ENCODE data around the gene RBM27.
"Not testable (repeated sequence)": the region's sequence is repeated elsewhere in the genome, so short reads cannot be mapped to it uniquely, and the experiment has no call there.

The RBM27 gene, protein sequence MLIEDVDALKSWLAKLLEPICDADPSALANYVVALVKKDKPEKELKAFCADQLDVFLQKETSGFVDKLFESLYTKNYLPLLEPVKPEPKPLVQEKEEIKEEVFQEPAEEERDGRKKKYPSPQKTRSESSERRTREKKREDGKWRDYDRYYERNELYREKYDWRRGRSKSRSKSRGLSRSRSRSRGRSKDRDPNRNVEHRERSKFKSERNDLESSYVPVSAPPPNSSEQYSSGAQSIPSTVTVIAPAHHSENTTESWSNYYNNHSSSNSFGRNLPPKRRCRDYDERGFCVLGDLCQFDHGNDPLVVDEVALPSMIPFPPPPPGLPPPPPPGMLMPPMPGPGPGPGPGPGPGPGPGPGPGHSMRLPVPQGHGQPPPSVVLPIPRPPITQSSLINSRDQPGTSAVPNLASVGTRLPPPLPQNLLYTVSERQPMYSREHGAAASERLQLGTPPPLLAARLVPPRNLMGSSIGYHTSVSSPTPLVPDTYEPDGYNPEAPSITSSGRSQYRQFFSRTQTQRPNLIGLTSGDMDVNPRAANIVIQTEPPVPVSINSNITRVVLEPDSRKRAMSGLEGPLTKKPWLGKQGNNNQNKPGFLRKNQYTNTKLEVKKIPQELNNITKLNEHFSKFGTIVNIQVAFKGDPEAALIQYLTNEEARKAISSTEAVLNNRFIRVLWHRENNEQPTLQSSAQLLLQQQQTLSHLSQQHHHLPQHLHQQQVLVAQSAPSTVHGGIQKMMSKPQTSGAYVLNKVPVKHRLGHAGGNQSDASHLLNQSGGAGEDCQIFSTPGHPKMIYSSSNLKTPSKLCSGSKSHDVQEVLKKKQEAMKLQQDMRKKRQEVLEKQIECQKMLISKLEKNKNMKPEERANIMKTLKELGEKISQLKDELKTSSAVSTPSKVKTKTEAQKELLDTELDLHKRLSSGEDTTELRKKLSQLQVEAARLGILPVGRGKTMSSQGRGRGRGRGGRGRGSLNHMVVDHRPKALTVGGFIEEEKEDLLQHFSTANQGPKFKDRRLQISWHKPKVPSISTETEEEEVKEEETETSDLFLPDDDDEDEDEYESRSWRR

DNA sequence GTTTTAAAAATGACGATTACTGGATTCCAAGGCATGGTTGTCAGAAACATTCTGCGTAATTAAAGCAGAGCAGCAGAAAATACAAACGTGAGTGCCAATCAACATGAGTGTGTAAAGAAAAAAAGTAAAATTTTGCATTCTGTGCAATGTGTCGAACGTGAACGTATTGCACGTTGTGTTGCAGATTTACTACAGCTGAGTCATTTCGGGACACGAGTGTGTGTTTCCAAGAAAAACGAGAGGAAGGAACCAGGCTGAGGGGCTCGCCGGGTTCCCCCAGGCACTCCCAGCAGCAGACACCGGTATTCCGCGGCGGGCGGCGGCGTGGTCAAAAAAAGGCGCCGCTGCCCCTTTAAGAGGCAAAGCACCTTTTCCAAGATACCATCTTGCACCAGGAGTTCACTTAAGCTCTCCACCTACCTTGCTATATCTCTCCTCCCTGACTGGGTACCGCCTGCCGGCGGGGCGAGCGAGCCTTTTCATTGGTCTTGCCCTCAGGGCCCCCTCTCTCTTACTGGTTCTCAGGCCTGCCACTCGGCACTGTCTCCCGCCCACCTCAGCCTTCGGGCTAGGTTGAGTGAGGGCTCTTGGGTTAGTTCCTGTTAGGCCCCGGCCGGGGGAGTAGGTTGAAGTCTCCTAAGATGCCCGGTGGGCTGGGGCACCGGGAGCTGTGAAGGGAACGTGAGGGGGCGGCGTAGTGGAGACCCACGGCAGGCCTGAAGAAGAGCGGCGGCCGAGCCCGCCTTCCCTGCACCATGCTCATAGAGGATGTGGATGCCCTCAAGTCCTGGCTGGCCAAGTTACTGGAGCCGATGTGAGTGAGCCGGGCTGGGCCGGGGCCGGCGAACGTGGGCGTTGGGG is at the start of gene RBM27:
RBM27 (plus strand) TSS at position 595 of the 861 bp plus-strand sequence; CDS start at position 756, 161 bp downstream.
- peak; percentile 71 to 99 (median 96) for DNase-seq

DNA sequence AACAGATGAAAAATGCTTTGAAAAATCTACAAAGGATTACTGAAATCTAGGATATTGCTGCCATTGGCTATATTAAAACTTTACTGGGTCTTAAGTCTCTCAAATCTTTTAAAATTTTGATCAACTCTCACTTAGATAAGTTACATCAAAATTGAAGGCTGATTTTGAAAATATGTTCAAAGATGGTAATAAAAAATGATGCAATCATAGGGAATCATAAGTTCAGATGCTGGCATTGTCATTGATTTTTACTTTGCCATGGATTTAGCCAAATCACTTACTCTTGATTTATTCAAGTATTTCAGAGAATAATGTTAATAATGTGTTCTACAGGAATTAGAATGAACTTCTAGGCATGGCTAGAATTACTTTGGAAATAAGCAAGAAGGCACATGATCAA is 45.1 kb upstream of the RBM27 start:
- DNase-seq = no peak

DNA sequence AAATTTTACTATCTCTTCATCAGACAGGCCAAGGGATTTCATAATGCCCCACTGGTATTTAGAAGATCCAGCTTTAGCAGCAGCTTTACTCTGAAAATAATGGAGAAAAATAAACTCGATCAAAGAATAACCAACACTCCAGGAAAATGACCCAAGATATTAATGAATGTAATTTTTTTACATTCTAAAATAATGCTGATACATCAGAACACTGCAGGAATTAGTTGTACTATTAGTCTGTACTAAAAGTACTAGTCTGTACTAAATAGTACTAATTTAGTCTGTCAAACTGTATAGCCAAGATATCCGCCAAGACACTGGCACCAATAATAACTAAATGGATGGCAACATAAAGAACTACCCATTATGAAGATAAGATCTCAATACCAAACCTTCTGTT is 39.0 kb upstream of the RBM27 start:
- no peak for DNase-seq

DNA sequence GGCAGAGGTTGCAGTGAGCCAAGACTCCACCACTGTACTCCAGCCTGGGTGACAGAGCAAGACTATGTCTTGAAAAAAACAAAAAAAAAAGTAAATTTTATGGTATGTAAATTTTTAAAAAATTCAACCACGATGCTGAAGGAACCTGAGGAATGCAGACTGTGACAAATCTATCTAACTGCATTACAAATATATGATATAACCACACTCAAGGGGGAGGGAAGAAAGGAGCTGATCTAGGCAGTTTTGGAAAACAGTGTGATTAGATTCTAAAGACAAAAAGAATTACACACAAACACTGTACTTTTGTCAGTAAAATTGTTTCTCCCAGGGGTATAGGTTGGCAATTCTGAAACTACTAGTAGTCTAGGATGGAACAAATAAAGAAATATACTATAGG is 37.9 kb upstream of the RBM27 start:
- no peak for DNase-seq

DNA sequence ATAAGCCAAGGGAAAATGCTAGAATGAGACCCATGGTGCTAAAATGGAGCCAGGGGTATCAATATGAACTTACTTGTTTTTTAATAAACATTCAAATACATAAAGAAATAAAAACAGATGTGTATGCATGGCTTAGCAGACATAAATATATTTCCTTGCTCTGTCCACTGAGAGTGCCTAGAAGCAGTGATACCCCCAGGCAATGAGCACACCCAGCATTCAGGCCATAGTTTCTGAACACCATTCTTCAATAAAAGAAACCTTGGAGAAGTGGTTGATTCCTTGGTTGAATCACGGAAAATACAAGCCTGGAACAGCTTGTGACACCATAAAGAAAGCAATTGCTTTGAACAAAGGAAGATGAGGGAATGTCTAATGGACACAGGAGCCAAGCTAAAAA is 37.5 kb upstream of the RBM27 start:
- no peak for DNase-seq

DNA sequence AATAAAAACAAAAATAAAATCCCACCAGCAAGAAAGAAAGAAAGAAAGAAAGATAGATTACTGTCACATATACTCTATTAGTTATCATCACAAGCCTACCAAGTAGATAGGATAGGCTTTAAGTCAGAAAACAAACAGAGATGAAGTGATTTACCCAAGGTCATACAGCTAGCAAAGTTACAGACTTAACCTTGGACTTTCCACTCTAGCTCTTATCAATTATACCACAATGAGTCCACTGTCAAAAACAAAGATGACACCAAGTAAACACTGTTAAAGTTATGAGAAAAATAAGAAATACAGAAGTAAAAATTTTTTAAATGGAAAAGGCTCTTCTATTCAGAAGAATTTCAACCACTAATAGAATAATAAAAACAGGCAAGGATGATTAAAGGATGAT is 34.3 kb upstream of the RBM27 start:
- no peak for DNase-seq

DNA sequence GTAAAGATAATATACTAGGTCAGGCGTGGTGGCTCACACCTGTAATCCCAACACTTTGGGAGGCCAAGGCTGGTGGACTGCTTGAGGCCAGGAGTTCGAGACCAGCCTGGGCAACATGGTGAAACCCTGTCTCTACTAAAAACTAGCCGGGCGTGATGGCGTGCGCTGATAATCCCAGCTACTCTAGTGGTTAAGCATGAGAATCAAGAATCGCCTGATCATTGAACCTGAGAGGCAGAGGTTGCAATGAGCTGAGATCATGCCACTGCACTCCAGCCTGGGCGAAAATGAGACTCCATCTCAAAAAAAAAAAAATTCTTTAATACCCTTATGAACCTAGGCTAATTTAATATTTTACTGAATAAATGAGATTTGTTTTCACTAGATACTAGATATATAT is 30.4 kb upstream of the RBM27 start:
- DNase-seq = not testable (repeated sequence)

DNA sequence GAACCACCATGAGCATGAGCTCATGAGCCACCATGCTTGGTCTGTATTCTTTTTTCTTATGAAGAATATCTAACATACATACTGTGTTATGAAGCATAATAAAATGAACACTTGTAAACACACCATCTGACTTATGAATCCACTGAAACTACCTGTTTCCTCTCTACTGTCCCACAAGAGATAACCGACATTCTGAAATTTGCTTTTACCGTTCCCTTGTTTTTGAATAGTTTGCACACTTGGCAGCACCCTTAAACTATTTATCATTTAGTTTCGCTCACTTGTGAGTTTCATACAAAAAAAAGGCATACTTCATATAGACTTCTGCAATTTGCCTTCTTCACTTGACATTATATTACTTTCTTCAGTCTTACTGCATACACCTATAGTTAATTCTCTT is 29.8 kb upstream of the RBM27 start:
- DNase-seq = no peak

DNA sequence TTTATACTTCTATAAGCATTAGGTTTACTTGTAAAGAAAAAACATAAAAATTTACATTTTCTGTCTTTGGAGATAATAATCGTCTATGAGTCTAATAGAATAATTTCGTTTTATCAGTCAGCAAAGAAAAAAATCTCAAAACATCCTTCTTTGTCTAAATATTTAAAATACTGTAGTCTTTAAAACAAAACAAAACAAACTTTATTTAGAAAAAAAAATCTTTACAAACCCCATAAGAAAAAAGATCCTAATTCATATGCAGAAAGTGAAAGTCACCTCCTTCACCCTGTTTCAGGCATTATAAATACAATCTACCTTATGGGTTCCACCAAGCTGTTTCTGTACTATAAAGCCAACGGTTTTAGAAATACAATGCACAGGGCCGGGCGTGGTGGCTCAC is 26.6 kb upstream of the RBM27 start:
- no peak for DNase-seq

DNA sequence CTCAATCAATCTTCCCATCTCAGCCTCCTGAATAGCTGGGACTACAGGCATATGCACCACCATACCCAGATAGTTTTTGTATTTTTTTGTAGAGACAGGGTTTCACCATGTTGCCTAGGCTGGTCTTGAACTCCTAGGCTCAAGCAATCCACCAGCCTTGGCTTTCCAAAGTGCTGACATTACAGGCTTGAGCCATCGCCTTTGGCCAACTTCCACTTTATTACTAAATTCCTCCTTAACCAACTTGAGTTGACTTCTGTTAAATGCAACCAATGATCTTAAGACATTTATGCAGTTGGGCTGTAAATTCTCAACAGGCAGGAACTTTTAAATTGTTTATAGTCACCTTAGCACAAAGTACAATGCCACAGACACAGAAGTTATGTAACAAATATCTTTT is 23.7 kb upstream of the RBM27 start:
- no peak for DNase-seq

DNA sequence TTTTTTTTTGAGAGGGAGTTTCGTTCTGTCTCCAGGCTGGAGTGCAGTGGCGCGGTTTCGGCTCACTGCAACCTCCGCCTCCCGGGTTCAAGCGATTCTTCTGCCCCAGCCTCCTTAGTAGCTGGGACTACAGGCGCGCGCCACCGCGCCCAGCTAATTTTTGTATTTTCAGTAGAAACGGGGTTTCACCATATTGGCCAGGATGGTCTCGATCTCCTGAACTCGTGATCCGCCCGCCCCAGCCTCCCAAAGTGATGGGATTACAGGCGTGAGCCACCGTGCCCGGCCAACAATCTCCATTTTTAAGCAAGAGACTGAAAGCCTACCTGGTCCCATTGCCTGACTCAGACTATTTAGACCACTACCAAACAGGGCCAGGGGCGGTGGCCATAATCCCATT is 20.0 kb upstream of the RBM27 start:
- DNase-seq = peak in 1 of 58 donors; percentile 2

DNA sequence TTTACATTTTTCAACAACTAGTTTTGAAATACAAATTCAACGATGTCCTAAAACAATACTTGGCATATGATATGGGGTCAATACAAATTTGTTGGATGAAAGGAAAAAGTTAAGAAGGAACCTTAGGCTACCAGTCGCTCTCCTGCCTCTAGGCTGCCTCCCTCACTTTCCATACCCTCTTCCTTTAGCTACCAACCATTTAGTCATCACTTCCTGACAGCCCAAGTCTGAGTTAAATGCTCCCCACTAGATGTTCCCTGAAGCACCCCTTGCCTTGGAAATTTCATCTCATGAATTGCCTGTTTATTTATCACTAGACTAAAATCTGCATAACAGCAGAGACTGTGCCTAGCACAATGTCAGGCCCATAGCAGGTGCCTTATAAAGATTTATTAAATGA is 18.2 kb upstream of the RBM27 start:
- DNase-seq = no peak

DNA sequence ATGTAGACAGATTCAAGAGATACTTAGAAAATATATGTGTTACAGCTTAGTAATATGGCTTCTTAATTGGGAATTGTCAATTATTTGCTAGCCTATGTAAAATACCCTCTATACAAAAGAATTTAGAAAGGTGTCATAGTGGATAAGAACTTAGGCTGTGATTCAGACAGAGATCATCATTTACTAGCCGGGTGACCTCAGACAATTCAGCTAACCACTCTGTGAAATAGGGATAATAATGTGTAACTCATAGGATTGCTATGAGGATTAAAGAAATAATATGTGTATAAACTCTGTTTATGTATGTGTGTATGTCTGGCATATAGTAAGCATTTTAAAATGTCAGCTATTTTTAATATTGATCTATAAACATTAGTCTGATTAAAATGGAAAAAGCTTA is 15.0 kb upstream of the RBM27 start:
- DNase-seq = no peak

DNA sequence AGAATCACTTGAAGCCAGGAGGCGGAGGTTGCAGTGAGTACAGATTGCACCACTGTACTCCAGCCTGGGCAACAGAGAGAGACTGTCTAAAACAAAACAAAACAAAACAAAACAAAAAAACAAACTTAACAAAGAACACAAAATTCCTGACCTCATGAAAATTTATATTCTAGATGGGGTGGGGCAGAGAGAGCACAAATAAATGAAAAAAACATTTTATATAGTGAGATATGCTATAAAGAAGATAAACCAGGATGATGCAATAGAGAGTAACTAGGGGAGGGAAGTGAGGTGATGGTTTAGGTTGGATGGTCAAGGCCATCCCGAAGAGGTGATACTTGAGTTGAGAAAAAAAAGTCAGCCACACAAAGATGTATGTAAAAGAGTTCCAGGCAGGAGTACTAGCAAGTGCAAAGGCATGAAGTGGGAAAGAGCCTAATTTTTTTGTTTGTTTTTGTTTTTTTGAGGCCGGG is 10.8 kb upstream of the RBM27 start:
- DNase-seq = no peak

DNA sequence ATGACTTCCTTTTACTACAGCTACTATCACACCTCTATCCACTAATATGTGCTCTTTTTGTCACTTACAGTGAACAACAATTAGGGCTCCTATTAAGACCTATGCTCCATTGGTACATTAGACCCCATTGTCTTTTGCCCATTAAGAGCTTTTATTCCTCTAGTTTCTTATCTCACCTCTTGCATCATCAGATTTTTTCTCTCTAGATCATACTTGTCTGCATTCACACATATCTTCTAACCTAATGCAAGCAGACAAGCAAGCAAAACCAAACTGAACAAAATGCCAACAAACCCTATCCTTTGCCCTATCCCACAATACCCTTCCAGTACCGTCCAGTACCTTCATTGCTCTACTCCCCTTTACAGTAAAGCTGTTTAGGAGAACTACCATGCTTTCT is 10.1 kb upstream of the RBM27 start:
- DNase-seq = no peak

DNA sequence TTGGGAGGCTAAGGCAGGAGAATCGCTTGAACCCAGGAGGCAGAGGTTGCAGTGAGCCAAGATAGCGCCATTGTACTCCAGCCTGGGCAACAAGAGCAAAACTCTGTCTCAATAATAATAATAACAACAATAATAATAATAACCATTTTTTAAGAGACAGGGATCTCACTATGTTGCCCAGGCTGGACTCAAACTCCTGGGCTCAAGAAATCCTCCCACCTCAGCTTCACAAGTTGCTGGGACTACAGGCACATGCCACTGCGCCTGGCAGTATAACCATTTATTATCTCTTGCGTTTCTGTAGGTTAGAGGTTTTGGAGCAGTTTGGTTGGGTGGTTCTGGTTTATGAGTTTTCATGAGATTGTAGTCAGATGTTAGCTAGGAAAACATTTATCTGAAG is 8.4 kb upstream of the RBM27 start:
- not testable (repeated sequence) for DNase-seq

DNA sequence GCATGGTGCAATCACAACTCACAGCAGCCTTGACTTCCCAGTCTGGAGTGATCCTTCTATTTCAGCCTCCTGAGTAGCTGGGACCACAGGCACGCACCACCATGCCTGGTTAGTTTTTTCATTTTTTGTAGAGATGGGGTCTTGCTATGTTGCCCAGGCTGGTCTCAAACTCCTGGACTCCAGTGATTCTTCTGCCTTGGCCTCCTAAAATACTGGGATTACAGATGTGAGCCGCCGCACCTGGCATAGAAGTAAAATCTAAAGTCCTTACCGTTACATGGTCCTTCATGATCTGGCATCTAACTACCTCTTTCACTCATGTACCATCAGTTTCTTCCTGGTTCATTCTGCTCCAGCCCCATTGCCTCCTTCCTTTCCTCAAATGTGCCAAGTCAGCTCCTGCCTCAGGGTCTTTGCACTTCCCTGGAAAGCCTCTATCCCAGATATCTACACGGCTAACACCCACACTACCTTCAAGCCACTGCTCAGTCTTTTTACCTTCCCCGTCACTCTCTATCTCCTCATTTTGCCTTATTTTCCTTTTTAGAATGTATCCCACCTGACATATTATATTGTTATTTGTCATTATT is 6.9 kb upstream of the RBM27 start:
- DNase-seq = no peak

DNA sequence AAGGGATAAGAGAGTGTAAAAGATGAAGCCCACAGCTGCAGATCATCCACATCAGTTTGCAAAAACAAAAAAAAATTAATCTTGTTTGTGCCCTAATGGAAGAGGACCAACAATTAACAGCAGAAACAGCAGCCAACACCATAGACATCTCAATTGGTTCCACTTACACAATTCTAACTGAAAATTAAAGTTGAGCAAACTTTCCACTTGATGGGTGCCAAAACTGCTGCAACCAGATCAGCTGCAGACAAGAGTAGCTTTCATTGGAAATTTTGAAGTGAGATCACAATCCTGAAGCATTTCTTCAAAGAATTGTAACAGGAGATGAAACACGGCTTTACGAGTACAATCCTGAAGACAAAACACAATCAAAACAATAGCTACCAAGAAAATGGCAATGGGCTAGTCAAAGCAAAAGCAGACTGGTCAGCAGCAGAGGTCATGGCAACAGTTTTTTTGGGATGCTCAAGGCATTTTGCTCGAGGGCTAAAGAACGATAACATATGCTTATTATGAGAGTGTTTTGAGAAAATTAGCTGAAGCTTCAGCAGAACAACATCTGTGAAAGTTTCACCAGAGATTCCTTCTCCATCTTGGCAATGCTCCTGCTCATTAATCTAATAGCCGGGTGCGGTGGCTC is 4.1 kb upstream of the RBM27 start:
- no peak for DNase-seq

DNA sequence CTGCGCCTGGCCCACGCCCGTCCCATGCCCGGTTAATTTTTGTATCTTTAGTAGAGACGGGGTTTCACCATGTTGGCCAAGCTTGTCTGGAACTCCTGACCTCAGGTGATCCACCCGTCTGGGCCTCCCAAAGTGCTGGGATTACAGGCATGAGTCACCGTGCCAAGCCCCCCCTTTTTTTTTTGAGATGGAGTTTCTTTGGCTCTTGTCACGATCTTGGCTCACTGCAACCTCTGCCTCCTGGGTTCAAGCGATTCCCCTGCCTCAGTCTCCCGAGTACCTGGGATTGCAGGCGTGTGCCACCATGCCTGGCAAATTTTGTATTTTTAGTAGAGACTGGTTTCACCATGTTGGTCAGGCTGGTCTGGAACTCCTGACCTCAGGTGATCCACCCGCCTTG is 1.6 kb upstream of the RBM27 start:
- not testable (repeated sequence) for DNase-seq

DNA sequence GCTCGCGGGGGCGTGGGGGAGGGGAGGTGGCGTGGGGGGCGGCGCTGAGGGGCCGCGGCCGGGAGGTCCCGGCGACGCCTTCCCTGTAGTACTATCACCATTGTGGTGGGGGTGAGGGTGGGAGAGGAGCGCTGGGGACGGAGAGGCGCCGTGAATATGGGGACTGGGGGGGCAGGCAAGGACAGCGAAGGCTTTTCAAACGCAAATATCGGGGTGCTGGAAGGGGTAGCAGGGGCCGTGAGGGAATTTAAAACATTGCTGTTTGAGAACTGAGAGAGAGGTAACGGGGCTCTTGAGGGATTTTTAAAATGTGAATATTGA is 427 bp downstream of the RBM27 start:
- DNase-seq = peak in 3 of 58 donors; percentile 29 to 47 (median 37)

All from anterior cingulate cortex (tissue), 58 donors.